Activated naive CD8-positive, alpha-beta T cell treated with anti-CD3 and anti-CD28 coated beads for 36 hours (primary cell): ENCODE results near the gene SNX24. TPM values are rescaled to one million over a fixed set of nuclear protein-coding genes. Genes with fewer than 3 reads are reported as not detected.

ENCODE experiments used
- DNase-seq: peaks from one replicate; pipeline ENCODE4 v3.0.0; 2021
- H3K27ac Mint-ChIP-seq: one replicate; pipeline ENCODE4 v1.8.0; 2022; ENCODE audit warnings: mild to moderate bottlenecking, moderate library complexity, mixed read lengths
- H3K27me3 Mint-ChIP-seq: one replicate; pipeline ENCODE4 v1.8.0; 2022; ENCODE audit warnings: mild to moderate bottlenecking, mixed read lengths
- H3K36me3 Mint-ChIP-seq: one replicate; pipeline ENCODE4 v1.8.0; 2021; ENCODE audit warnings: mild to moderate bottlenecking, mixed read lengths
- H3K4me1 Mint-ChIP-seq: one replicate; pipeline ENCODE4 v1.8.0; 2021; ENCODE audit warnings: mixed read lengths
- H3K4me3 Mint-ChIP-seq: one replicate; pipeline ENCODE4 v1.8.0; 2022; ENCODE audit warnings: mild to moderate bottlenecking, moderate library complexity, mixed read lengths
- H3K9me3 Mint-ChIP-seq: one replicate; pipeline ENCODE4 v1.8.0; 2022; ENCODE audit warnings: mixed read lengths
- total RNA-seq, 2 experiments: library from RNA; stranded (reverse); gene quantifications; one replicate each; pipeline ENCODE4 v1.2.3, GENCODE V29; 2021

The SNX24 gene
- total RNA-seq, 2 experiments from 2014 or later, result 1.0 to 1.4 TPM

GRCh38 chr5:122981846-122982245 is 136.4 kb downstream of the SNX24 start:
- H3K9me3 Mint-ChIP-seq, result no peaks in the 10 kb centered on the region
- H3K4me1 Mint-ChIP-seq, result no peaks in the 10 kb centered on the region
- no peaks in the 10 kb centered on the region for H3K36me3 Mint-ChIP-seq
- no peak overlapping the region for H3K4me3 Mint-ChIP-seq
- no peak for DNase-seq
- H3K27ac Mint-ChIP-seq, result no peak overlapping the region
- peaks cover 3% of the 10 kb centered on the region for H3K27me3 Mint-ChIP-seq

- DNase-seq, result no peak
- Mint-ChIP-seq H3K27me3 (peaks cover 3% of the 10 kb centered on the region), H3K27ac (no peak overlapping the region), H3K4me1 (no peaks in the 10 kb centered on the region), H3K4me3 (no peak overlapping the region), H3K36me3 (no peaks in the 10 kb centered on the region), H3K9me3 (no peaks in the 10 kb centered on the region)
Observed at GRCh38 chr5:122982376-122982775, 137.0 kb downstream of the SNX24 start.

- H3K27me3 Mint-ChIP-seq, result peaks cover 3% of the 10 kb centered on the region
- H3K4me3 Mint-ChIP-seq, result no peak overlapping the region
- H3K4me1 Mint-ChIP-seq, result no peaks in the 10 kb centered on the region
- DNase-seq, result no peak
- no peak overlapping the region for H3K27ac Mint-ChIP-seq
- no peaks in the 10 kb centered on the region for H3K36me3 Mint-ChIP-seq
- H3K9me3 Mint-ChIP-seq, result no peaks in the 10 kb centered on the region
Observed at GRCh38 chr5:122984425-122984824, 139.0 kb downstream of the SNX24 start.

- Mint-ChIP-seq H3K36me3 (no peaks in the 10 kb centered on the region), H3K27me3 (peaks cover 3% of the 10 kb centered on the region), H3K4me3 (no peak overlapping the region), H3K4me1 (no peaks in the 10 kb centered on the region), H3K9me3 (no peaks in the 10 kb centered on the region), H3K27ac (no peak overlapping the region)
- DNase-seq, result no peak
Observed at GRCh38 chr5:122985006-122985700, 139.7 kb downstream of the SNX24 start.

- Mint-ChIP-seq H3K9me3 (no peaks in the 10 kb centered on the region), H3K36me3 (no peaks in the 10 kb centered on the region)
- DNase-seq, result no peak
Observed at GRCh38 chr5:122985954-122986721, 140.7 kb downstream of the SNX24 start.

GRCh38 chr5:122996091-122996490 is 150.7 kb downstream of the SNX24 start:
- Mint-ChIP-seq H3K9me3 (no peaks in the 10 kb centered on the region), H3K4me3 (no peak overlapping the region), H3K36me3 (no peaks in the 10 kb centered on the region), H3K27me3 (peaks cover 12% of the 10 kb centered on the region), H3K4me1 (peaks cover 3% of the 10 kb centered on the region), H3K27ac (no peak overlapping the region)
- no peak for DNase-seq

More at GRCh38 chr5:122985954-122986721, 140.7 kb downstream of the SNX24 start:
- Mint-ChIP-seq H3K27me3 (peaks cover 3% of the 10 kb centered on the region), H3K27ac (no peak overlapping the region), H3K4me3 (no peak overlapping the region), H3K4me1 (no peaks in the 10 kb centered on the region)

GRCh38 chr5:122997294-122997693 is 151.9 kb downstream of the SNX24 start:
- H3K4me3 Mint-ChIP-seq, result no peak overlapping the region

GRCh38 chr5:122999947-123000563 is 154.6 kb downstream of the SNX24 start:
- no peak overlapping the region for H3K27ac Mint-ChIP-seq
- peaks cover 12% of the 10 kb centered on the region for H3K27me3 Mint-ChIP-seq
- no peak overlapping the region for H3K4me3 Mint-ChIP-seq
- peak; percentile 16 for DNase-seq
- no peaks in the 10 kb centered on the region for H3K9me3 Mint-ChIP-seq
- H3K4me1 Mint-ChIP-seq, result peaks cover 3% of the 10 kb centered on the region
- no peaks in the 10 kb centered on the region for H3K36me3 Mint-ChIP-seq

More at GRCh38 chr5:122997294-122997693, 151.9 kb downstream of the SNX24 start:
- H3K9me3 Mint-ChIP-seq, result no peaks in the 10 kb centered on the region
- peaks cover 3% of the 10 kb centered on the region for H3K4me1 Mint-ChIP-seq
- H3K27me3 Mint-ChIP-seq, result peaks cover 12% of the 10 kb centered on the region
- no peaks in the 10 kb centered on the region for H3K36me3 Mint-ChIP-seq
- DNase-seq, result no peak
- H3K27ac Mint-ChIP-seq, result no peak overlapping the region

- Mint-ChIP-seq H3K36me3 (peaks cover 2% of the 10 kb centered on the region), H3K27ac (no peak overlapping the region), H3K4me1 (peaks cover 3% of the 10 kb centered on the region), H3K27me3 (peaks cover 12% of the 10 kb centered on the region), H3K4me3 (no peak overlapping the region), H3K9me3 (no peaks in the 10 kb centered on the region)
- DNase-seq, result no peak
Observed at GRCh38 chr5:123000731-123001130, 155.3 kb downstream of the SNX24 start.

- H3K4me3 Mint-ChIP-seq, result no peak overlapping the region
- no peak overlapping the region for H3K27ac Mint-ChIP-seq
- H3K9me3 Mint-ChIP-seq, result no peaks in the 10 kb centered on the region
- H3K4me1 Mint-ChIP-seq, result peaks cover 3% of the 10 kb centered on the region
- H3K27me3 Mint-ChIP-seq, result peaks cover 12% of the 10 kb centered on the region
- H3K36me3 Mint-ChIP-seq, result peaks cover 2% of the 10 kb centered on the region
- DNase-seq, result no peak
Observed at GRCh38 chr5:123001808-123002207, 156.4 kb downstream of the SNX24 start.

GRCh38 chr5:123007182-123007581 is 161.8 kb downstream of the SNX24 start:
- Mint-ChIP-seq H3K4me3 (no peak overlapping the region), H3K4me1 (no peaks in the 10 kb centered on the region), H3K27ac (no peak overlapping the region), H3K27me3 (no peaks in the 10 kb centered on the region), H3K9me3 (no peaks in the 10 kb centered on the region), H3K36me3 (peaks cover 2% of the 10 kb centered on the region)
- no peak for DNase-seq

GRCh38 chr5:123007754-123008153 is 162.3 kb downstream of the SNX24 start:
- H3K4me3 Mint-ChIP-seq, result no peak overlapping the region
- peaks cover 2% of the 10 kb centered on the region for H3K36me3 Mint-ChIP-seq
- H3K4me1 Mint-ChIP-seq, result no peaks in the 10 kb centered on the region
- H3K9me3 Mint-ChIP-seq, result no peaks in the 10 kb centered on the region
- no peaks in the 10 kb centered on the region for H3K27me3 Mint-ChIP-seq
- no peak overlapping the region for H3K27ac Mint-ChIP-seq
- no peak for DNase-seq

- Mint-ChIP-seq H3K4me1 (peaks cover 6% of the 10 kb centered on the region), H3K9me3 (no peaks in the 10 kb centered on the region), H3K27ac (no peak overlapping the region), H3K36me3 (no peaks in the 10 kb centered on the region), H3K27me3 (peaks cover 3% of the 10 kb centered on the region), H3K4me3 (no peak overlapping the region)
- DNase-seq, result no peak
Observed at GRCh38 chr5:123012321-123012720, 166.9 kb downstream of the SNX24 start.

- Mint-ChIP-seq H3K9me3 (no peaks in the 10 kb centered on the region), H3K4me3 (no peak overlapping the region), H3K4me1 (peaks cover 6% of the 10 kb centered on the region), H3K36me3 (no peaks in the 10 kb centered on the region), H3K27ac (no peak overlapping the region), H3K27me3 (peaks cover 3% of the 10 kb centered on the region)
- DNase-seq, result no peak
Observed at GRCh38 chr5:123014689-123015088, 169.3 kb downstream of the SNX24 start.

- H3K27me3 Mint-ChIP-seq, result peaks cover 25% of the 10 kb centered on the region
Observed at GRCh38 chr5:123028222-123028621, 182.8 kb downstream of the SNX24 start.

More at GRCh38 chr5:123028222-123028621, 182.8 kb downstream of the SNX24 start:
- no peaks in the 10 kb centered on the region for H3K9me3 Mint-ChIP-seq
- DNase-seq, result no peak
- H3K36me3 Mint-ChIP-seq, result no peaks in the 10 kb centered on the region
- no peak overlapping the region for H3K27ac Mint-ChIP-seq
- no peaks in the 10 kb centered on the region for H3K4me1 Mint-ChIP-seq
- H3K4me3 Mint-ChIP-seq, result no peak overlapping the region
